Panc1 (cell line): Measurements from ENCODE around the gene FAM90A1. TPM values are rescaled to one million over a fixed set of nuclear protein-coding genes. Genes with fewer than 3 reads are reported as not detected.
"Not testable (repeated sequence)": the region's sequence is repeated elsewhere in the genome, so short reads cannot be mapped to it uniquely, and the experiment has no call there.

Source experiments
- ATAC-seq: fragments of 200-7000 bp; cut with Tn5 transposase; 2 replicates; pipeline ENCODE4 v1.9.1; 2020; ENCODE audit warnings: mild to moderate bottlenecking, moderate library complexity
- BruUV-seq: library from RNA; stranded (reverse); fragments of 400-500 nt; replicated peaks from 2 replicates; lab custom pipeline; 2021; lab: Mats Ljungman, UMichigan
- CTCF ChIA-PET: fragments of 300-600 bp; sonication (Branson Sonifier 250); formaldehyde crosslinking; loops from one replicate; lab custom pipeline; 2022; ENCODE audit warnings: antibody characterized with exemption; lab: Charles Lee
- POLR2A ChIA-PET: fragments of 300-600 bp; sonication (Branson Sonifier 250); formaldehyde crosslinking; loops from one replicate; lab custom pipeline; 2022; ENCODE audit warnings: antibody characterized with exemption; lab: Charles Lee
- DNase-seq: peaks from one replicate; pipeline ENCODE4 v3.0.0-alpha.2; 2010; ENCODE audit warnings: low read depth, low spot score
- H3K27ac ChIP-seq: 2 replicates; pipeline ENCODE4 v1.5.1; 2011; ENCODE audit warnings: mild to moderate bottlenecking, low read length, inconsistent platforms
- H3K27me3 ChIP-seq: fragments of 200-500 bp; sonication (Bioruptor generic); 2 replicates; pipeline ENCODE4 v1.6.0; 2014; ENCODE audit warnings: low read length, inconsistent platforms; ENCODE audit not compliant: control insufficient read depth, insufficient read depth
- H3K36me3 ChIP-seq: fragments of 200-500 bp; sonication (Bioruptor generic); 2 replicates; pipeline ENCODE4 v1.5.1; 2014; ENCODE audit warnings: inconsistent platforms, mild to moderate bottlenecking, low read length, moderate library complexity; ENCODE audit not compliant: control insufficient read depth, insufficient read depth
- H3K4me1 ChIP-seq: 2 replicates; pipeline ENCODE4 v1.5.1; 2011; ENCODE audit warnings: inconsistent platforms, mild to moderate bottlenecking, low read length, moderate library complexity; ENCODE audit not compliant: control insufficient read depth, insufficient read depth
- H3K4me3 ChIP-seq, 2 experiments: 2 replicates each; pipeline ENCODE4 v1.5.1; 2011 to 2012; ENCODE audit warnings: low read depth in 2 of 2, low read length in 2 of 2, mild to moderate bottlenecking in 2 of 2, inconsistent platforms in 1 of 2, moderate library complexity in 1 of 2
- H3K9me3 ChIP-seq: fragments of 200-500 bp; sonication (Bioruptor generic); 2 replicates; pipeline ENCODE4 v1.5.1; 2014; ENCODE audit warnings: low read depth, mild to moderate bottlenecking, inconsistent platforms, low read length, moderate library complexity; ENCODE audit not compliant: control insufficient read depth, insufficient read depth
- in situ Hi-C: cut with HindIII; loops from 2 replicates; pipeline ENCODE4 v1.10.0; 2016; ENCODE audit warnings: low sequenced_read_pairs, low pct_unique_long_range_greater_than_20kb
- intact Hi-C: fragments of 100-400 bp; cut with micrococcal nuclease; formaldehyde crosslinking; loops from one replicate; pipeline ENCODE4 v1.10.0; 2022; ENCODE audit not compliant: unreplicated experiment
- total RNA-seq: library from RNA; stranded (reverse); gene quantifications from one replicate; pipeline ENCODE4 v1.2.1, GENCODE V29; 2021; ENCODE audit not compliant: unreplicated experiment
- TF ChIP-seq, protein P1 (sequence below): fragments of 450-650 bp; IDR thresholded peaks from 2 replicates; pipeline ENCODE4 v1.5.1; 2017; ENCODE audit warnings: mild to moderate bottlenecking

FAM90A1 gene
- total RNA-seq, 1 experiment from 2014 or later: not detected

DNA sequence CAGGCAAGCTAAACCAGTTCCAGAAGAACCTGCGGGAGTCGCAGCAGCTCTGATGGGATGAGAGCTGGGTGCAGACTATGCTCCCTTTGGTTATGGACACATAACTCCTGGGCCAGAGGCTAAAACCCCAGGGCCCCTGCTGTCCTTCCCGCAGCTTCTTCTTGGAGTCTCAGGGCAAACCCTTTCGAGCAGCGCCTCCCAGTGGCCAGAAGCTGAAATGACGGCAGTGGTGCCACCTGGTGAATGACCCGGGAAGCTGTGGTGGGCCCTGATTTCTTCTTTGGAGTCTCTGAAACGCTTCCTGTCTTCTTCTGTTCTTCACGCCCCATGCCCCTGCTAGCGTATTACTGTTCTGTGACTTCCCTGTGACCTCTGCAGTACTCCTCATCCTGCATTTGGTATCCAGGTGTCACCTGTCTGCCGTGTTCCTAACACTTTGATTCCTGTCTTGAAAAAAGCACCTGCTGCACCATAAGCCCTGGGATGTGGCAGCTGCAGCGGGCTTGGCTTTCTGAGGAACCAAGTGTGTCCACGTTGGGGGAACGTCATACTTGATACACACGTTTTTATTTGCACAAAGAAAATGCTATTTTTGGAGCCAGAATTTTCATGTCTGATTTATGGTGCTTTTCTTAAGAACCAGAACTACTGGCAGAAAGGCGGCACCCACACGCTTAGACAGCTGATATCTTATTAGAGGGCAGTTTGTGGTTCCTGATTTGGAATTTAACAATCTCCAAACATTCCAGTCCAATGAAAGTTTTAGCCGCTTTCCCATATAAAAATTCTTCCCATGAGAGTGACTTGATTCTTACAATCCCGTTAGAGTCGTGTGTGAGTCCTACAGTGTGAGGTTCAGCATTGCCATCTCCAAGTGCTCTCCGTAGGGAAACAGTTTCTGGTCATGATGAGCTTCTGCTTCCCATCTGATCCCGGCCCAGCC, 4.5 kb upstream of the FAM90A1 start:
- intact Hi-C loops: loop anchor here (2.0 kb wide), 1 partner anchor 123 kb away; no protein-coding TSS in a partner anchor

DNA sequence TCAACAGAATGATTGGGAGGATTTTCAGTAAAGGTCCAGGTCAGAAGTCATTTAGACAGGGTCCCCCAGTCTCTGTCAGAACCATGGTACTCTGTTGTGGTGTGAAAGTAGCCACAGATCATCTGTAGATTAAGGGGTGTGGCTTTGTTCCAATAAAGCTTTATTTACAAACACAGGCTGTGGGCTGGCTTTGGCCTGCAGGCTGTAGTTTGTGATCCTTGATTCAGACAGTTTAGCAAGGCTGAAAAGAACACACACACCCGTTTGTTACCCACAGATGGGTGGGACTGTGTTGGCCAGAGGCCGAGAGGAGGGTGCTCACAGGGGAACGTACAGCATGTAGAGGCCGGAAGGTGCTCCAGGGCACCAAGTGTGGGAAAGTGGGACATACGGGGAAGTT, 3.6 kb upstream of the FAM90A1 start:
- ATAC-seq, H3K36me3 ChIP-seq, H3K4me1 ChIP-seq, in situ Hi-C loops, BruUV-seq, DNase-seq, H3K27ac ChIP-seq, H3K9me3 ChIP-seq, H3K4me3 ChIP-seq, H3K27me3 ChIP-seq, intact Hi-C loops, POLR2A ChIA-PET: not testable (repeated sequence)
- CTCF ChIA-PET: interaction anchor here (0.6 to 1.7 kb wide), 3 partner anchors 120 to 821 kb away, joined by 8 to 10 read pairs (median 8); no protein-coding TSS in a partner anchor

More for the DNA sequence above, 4.5 kb upstream of the FAM90A1 start:
- TF ChIP-seq, protein P1, sequence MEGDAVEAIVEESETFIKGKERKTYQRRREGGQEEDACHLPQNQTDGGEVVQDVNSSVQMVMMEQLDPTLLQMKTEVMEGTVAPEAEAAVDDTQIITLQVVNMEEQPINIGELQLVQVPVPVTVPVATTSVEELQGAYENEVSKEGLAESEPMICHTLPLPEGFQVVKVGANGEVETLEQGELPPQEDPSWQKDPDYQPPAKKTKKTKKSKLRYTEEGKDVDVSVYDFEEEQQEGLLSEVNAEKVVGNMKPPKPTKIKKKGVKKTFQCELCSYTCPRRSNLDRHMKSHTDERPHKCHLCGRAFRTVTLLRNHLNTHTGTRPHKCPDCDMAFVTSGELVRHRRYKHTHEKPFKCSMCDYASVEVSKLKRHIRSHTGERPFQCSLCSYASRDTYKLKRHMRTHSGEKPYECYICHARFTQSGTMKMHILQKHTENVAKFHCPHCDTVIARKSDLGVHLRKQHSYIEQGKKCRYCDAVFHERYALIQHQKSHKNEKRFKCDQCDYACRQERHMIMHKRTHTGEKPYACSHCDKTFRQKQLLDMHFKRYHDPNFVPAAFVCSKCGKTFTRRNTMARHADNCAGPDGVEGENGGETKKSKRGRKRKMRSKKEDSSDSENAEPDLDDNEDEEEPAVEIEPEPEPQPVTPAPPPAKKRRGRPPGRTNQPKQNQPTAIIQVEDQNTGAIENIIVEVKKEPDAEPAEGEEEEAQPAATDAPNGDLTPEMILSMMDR: peak; percentile 85
- H3K9me3 ChIP-seq, H3K36me3 ChIP-seq, POLR2A ChIA-PET, H3K4me3 ChIP-seq, ATAC-seq, H3K27ac ChIP-seq, H3K27me3 ChIP-seq, H3K4me1 ChIP-seq, in situ Hi-C loops, BruUV-seq, DNase-seq: not testable (repeated sequence)
- CTCF ChIA-PET: interaction anchor here (0.6 to 1.7 kb wide), 3 partner anchors 121 to 822 kb away, joined by 8 to 10 read pairs (median 8); no protein-coding TSS in a partner anchor

DNA sequence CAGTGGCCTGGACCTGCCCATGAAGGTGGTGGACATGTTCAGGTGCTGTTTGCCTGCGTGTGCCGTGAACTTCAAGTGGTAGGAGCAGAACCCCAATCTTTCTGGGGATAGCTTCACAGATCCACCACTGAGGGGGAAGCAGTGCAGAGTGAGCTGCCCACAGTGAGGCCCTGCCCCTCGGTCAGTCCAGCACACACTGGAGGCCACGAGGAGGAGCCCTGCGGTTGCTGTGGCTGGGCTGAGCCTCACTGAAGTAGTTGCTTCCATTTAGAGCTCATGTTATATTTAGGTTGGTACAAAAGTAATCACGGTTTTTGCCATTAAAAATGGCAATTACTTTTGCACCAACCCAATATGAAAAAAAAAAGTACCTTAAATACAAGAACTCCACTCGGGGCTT, 2.1 kb upstream of the FAM90A1 start:
- H3K27me3 ChIP-seq, H3K4me3 ChIP-seq, H3K4me1 ChIP-seq, CTCF ChIA-PET, H3K27ac ChIP-seq, ATAC-seq, BruUV-seq, DNase-seq, intact Hi-C loops, H3K9me3 ChIP-seq, POLR2A ChIA-PET, in situ Hi-C loops, H3K36me3 ChIP-seq: not testable (repeated sequence)

DNA sequence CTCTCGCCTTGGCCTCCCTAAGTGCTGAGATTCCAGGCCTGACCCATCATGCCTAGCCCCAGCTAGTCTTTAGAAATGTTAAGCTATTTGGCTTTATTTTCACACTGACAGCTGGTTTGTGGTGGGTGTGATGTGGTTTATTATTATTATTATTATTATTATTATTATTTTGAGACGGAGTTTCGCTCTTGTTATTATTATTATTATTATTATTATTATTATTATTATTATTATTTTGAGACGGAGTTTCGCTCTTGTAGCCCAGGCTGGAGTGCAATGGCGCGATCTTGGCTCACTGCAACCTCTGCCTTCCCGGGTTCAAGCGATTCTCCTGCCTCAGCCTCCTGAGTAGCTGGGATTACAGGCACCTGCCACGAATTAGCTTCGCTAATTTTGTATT, 1.2 kb upstream of the FAM90A1 start:
- POLR2A ChIA-PET: interaction anchor here (0.7 kb wide), 1 partner anchor 134 kb away, joined by 4 read pairs; no protein-coding TSS in a partner anchor
- DNase-seq, intact Hi-C loops, ATAC-seq, in situ Hi-C loops, H3K9me3 ChIP-seq, H3K4me1 ChIP-seq, H3K27me3 ChIP-seq, H3K27ac ChIP-seq, CTCF ChIA-PET, H3K4me3 ChIP-seq, H3K36me3 ChIP-seq, BruUV-seq: not testable (repeated sequence)

DNA sequence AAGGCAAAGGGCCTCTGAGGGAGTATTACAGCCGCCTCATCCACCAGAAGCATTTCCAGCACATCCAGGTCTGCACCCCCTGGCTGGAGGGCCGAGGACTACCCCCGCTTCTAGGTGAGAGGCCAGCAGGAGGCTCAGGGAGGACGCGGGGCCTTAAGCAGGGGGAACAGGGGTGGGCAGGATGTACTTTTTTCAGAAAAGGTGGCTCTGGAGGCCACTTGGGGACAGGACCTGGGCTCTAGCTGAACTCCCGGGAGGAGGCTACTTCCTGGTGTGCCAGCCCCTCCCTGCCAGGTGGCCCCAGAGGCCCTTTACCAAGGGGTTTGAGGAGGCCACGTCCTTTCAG, 287 bp upstream of the FAM90A1 start:
- H3K27me3 ChIP-seq, POLR2A ChIA-PET, H3K36me3 ChIP-seq, BruUV-seq, DNase-seq, CTCF ChIA-PET, in situ Hi-C loops, H3K9me3 ChIP-seq, ATAC-seq, H3K4me1 ChIP-seq, H3K4me3 ChIP-seq, H3K27ac ChIP-seq, intact Hi-C loops: not testable (repeated sequence)
